HepG2 (cell line): ENCODE data around the gene TRAP1. TPM values are rescaled to one million over a fixed set of nuclear protein-coding genes. Genes with fewer than 3 reads are reported as not detected.
A peak's percentile ranks its signal among the peaks of the same experiment; 100 is the strongest.

Source experiments
- ATAC-seq: fragments of 200-7000 bp; cut with Tn5 transposase; 3 replicates; pipeline ENCODE4 v1.9.1; 2020; ENCODE audit warnings: mild to moderate bottlenecking, moderate library complexity
- BruUV-seq: library from RNA; stranded (reverse); fragments of 400-500 nt; replicated peaks from 2 replicates; lab custom pipeline; 2021; lab: Mats Ljungman, UMichigan
- CTCF ChIA-PET: fragments of 300-600 bp; formaldehyde crosslinking; extraction: SDS; loops from one replicate; lab custom pipeline; 2021; ENCODE audit warnings: low total read pairs, inconsistent platforms, low intra/inter-chr PET ratio; lab: Yijun Ruan, JAX
- POLR2A ChIA-PET: fragments of 350-600 bp; sonication (Branson Sonifier 250); formaldehyde crosslinking; loops from one replicate; lab custom pipeline; 2020; ENCODE audit warnings: antibody characterized with exemption, inconsistent platforms; lab: Yijun Ruan, JAX
- DNase-seq: peaks from one replicate; pipeline ENCODE4 v3.0.0-alpha.2; 2015; ENCODE audit warnings: low spot score
- FAIRE-seq: peaks from 3 replicates; lab custom pipeline; 2011; peaks lifted over from hg19 to GRCh38; lab: Jason Lieb, UNC
- H2AFZ ChIP-seq: one replicate; pipeline ENCODE4 v1.6.1; 2011; ENCODE audit warnings: low read length, inconsistent platforms
- H3K27ac ChIP-seq: fragments of 300-600 bp; 3 replicates; pipeline ENCODE4 v1.8.0; 2011; ENCODE audit warnings: mixed run types, mild to moderate bottlenecking, mixed read lengths, low read length, inconsistent platforms; ENCODE audit not compliant: insufficient read depth; ENCODE audit errors: extremely low read length
- H3K27me3 ChIP-seq, 2 experiments: fragments of 200-600 bp in 1 of 2; 2 replicates in 1 of 2; 3 replicates in 1 of 2; pipeline versions ENCODE4 v1.6.0 to v1.8.0; 2011; ENCODE audit warnings: low read length in 2 of 2, mild to moderate bottlenecking in 2 of 2, moderate library complexity in 2 of 2, inconsistent platforms in 1 of 2; ENCODE audit not compliant: insufficient read depth in 2 of 2, control insufficient read depth in 1 of 2
- H3K36me3 ChIP-seq, 2 experiments: fragments of 200-600 bp in 1 of 2; replicated peaks in 1 of 2; 2 replicates in 1 of 2; 3 replicates in 1 of 2; pipeline versions ENCODE4 v1.5.1 to v1.8.0; 2011; ENCODE audit warnings: low read length in 2 of 2, inconsistent platforms in 1 of 2; ENCODE audit not compliant: insufficient read depth in 2 of 2, control insufficient read depth in 1 of 2
- H3K4me1 ChIP-seq: 2 replicates; pipeline ENCODE4 v1.5.1; 2012; ENCODE audit warnings: low read length, inconsistent platforms; ENCODE audit not compliant: insufficient read depth
- H3K4me2 ChIP-seq: 2 replicates; pipeline ENCODE4 v1.6.0; 2011; ENCODE audit warnings: low read depth, low read length, inconsistent platforms
- H3K4me3 ChIP-seq, 3 experiments: fragments of 200-600 bp in 1 of 3; sonication (generic), shearing (Covaris generic) in 1 of 3; replicated peaks in 1 of 3; 2 replicates each; pipeline ENCODE4 v1.5.1; 2011 to 2016; ENCODE audit warnings: low read length in 3 of 3, inconsistent platforms in 2 of 3, low read depth in 2 of 3, mild to moderate bottlenecking in 2 of 3, control low read depth in 1 of 3, mixed read lengths in 1 of 3; ENCODE audit not compliant: insufficient read depth in 1 of 3
- H3K79me2 ChIP-seq: one replicate; pipeline ENCODE4 v1.6.1; 2011; ENCODE audit warnings: low read length, inconsistent platforms; ENCODE audit not compliant: insufficient read depth
- H3K9ac ChIP-seq: 2 replicates; pipeline ENCODE4 v1.6.0; 2011; ENCODE audit warnings: mild to moderate bottlenecking, low read depth, low read length, inconsistent platforms; ENCODE audit not compliant: insufficient read depth
- H3K9me3 ChIP-seq: 2 replicates; pipeline ENCODE4 v1.5.1; 2012; ENCODE audit warnings: mild to moderate bottlenecking, low read length
- H4K20me1 ChIP-seq: 2 replicates; pipeline ENCODE4 v1.6.0; 2011; ENCODE audit warnings: inconsistent platforms, mild to moderate bottlenecking, low read length, moderate library complexity; ENCODE audit not compliant: insufficient read depth
- CREB1 ChIP-seq, 2 experiments: fragments of 450-650 bp in 1 of 2; IDR thresholded peaks; 2 replicates each; pipeline ENCODE4 v1.6.1; 2016 to 2017; ENCODE audit warnings: control low read depth in 1 of 2, mild to moderate bottlenecking in 1 of 2, missing compliant biosample characterization in 1 of 2, missing genetic modification characterization in 1 of 2
- DBP ChIP-seq: sonication (generic); formaldehyde crosslinking; IDR thresholded peaks from 2 replicates; pipeline ENCODE4 v1.4.0; 2020; ENCODE audit warnings: missing genetic modification reagents; ENCODE audit errors: not compliant biosample characterization
- GRHL1 ChIP-seq: sonication (generic); formaldehyde crosslinking; conservative IDR thresholded peaks from 2 replicates; pipeline ENCODE4 v1.8.0; 2022; ENCODE audit warnings: missing genetic modification reagents
- SMAD9 ChIP-seq: sonication (generic); formaldehyde crosslinking; IDR thresholded peaks from 2 replicates; pipeline ENCODE4 v1.5.1; 2020; ENCODE audit warnings: mild to moderate bottlenecking, missing genetic modification reagents
- TCF12 ChIP-seq, 2 experiments: fragments of 450-650 bp in 1 of 2; sonication (generic) in 1 of 2; formaldehyde crosslinking in 1 of 2; IDR thresholded peaks; 2 replicates each; pipeline versions ENCODE4 v1.6.1 to v1.8.0; 2017 to 2022; ENCODE audit warnings: antibody characterized with exemption in 1 of 2, mild to moderate bottlenecking in 1 of 2, missing genetic modification reagents in 1 of 2, moderate library complexity in 1 of 2
- TCF7L2 ChIP-seq: IDR thresholded peaks from 2 replicates; pipeline ENCODE4 v1.6.1; 2011; ENCODE audit warnings: mild to moderate bottlenecking, low read depth, low read length, moderate library complexity
- TIGD3 ChIP-seq: sonication (generic); formaldehyde crosslinking; IDR thresholded peaks from 2 replicates; pipeline ENCODE4 v1.5.1; 2020; ENCODE audit warnings: mild to moderate bottlenecking, missing genetic modification reagents, borderline replicate concordance
- TMF1 ChIP-seq: sonication (generic); formaldehyde crosslinking; IDR thresholded peaks from 2 replicates; pipeline ENCODE4 v1.8.1; 2022; ENCODE audit warnings: low read depth, missing genetic modification reagents
- ZNF124 ChIP-seq: sonication (generic); formaldehyde crosslinking; IDR thresholded peaks from 2 replicates; pipeline ENCODE4 v1.4.0; 2020; ENCODE audit warnings: missing genetic modification reagents
- ZNF138 ChIP-seq: sonication (generic); formaldehyde crosslinking; IDR thresholded peaks from 2 replicates; pipeline ENCODE4 v1.5.0; 2020; ENCODE audit warnings: mild to moderate bottlenecking, low read depth, missing genetic modification reagents
- ZNF274 ChIP-seq: sonication (generic); formaldehyde crosslinking; IDR thresholded peaks from 2 replicates; pipeline ENCODE4 v1.5.1; 2020; ENCODE audit warnings: mild to moderate bottlenecking, missing genetic modification reagents
- ZNF430 ChIP-seq: sonication (generic); formaldehyde crosslinking; IDR thresholded peaks from 2 replicates; pipeline ENCODE4 v1.9.0; 2021; ENCODE audit warnings: mild to moderate bottlenecking, missing genetic modification reagents
- ZNF512B ChIP-seq: sonication (generic); formaldehyde crosslinking; IDR thresholded peaks from 2 replicates; pipeline ENCODE4 v1.5.1; 2020; ENCODE audit warnings: missing genetic modification reagents, mild to moderate bottlenecking, borderline replicate concordance
- ZNF737 ChIP-seq: sonication (generic); formaldehyde crosslinking; IDR thresholded peaks from 2 replicates; pipeline ENCODE4 v1.5.0; 2020; ENCODE audit warnings: missing genetic modification reagents, mild to moderate bottlenecking, borderline replicate concordance
- WGBS: methylation state at CpG from one replicate; pipeline ENCODE4 v1.1.6; 2017; ENCODE audit warnings: low lambda C conversion rate; 5-methylcytosine and 5-hydroxymethylcytosine counted together
- in situ Hi-C: cut with HindIII; loops from 2 replicates; pipeline ENCODE4 v1.10.0; 2017; ENCODE audit warnings: low pct_unique_long_range_greater_than_20kb; ENCODE audit not compliant: extremely low pct_ligation_motif_present
- intact Hi-C: fragments of 100-400 bp; cut with micrococcal nuclease; formaldehyde crosslinking; loops from one replicate; pipeline ENCODE4 v1.10.0; 2022; ENCODE audit not compliant: unreplicated experiment
- polyA plus RNA-seq, 8 experiments: library from polyadenylated mRNA; depleted of rRNA in 3 of 8; stranded (reverse) in 7 of 8; unstranded in 1 of 8; fragments of >200 nt; fragmentation: Illumina TruSeq in 4 of 8; extraction: Trizol in 4 of 8; gene quantifications; 2 replicates each; pipeline versions ENCODE4 v1.2.1 to v1.2.3, GENCODE V29; 2011 to 2016; ENCODE audit warnings: low read depth in 4 of 8, missing spikeins in 1 of 8, mixed read lengths in 1 of 8; ENCODE audit not compliant: insufficient read depth in 1 of 8
- total RNA-seq, 5 experiments: library from RNA; depleted of rRNA; stranded (reverse); fragments of >200 nt; fragmentation: Illumina TruSeq; extraction: Trizol; gene quantifications; 2 replicates each; pipeline ENCODE4 v1.2.3, GENCODE V29; 2016; ENCODE audit warnings: low read depth in 1 of 5

Gene TRAP1
- total and polyA plus RNA-seq, 2 of the 13 experiments (the other 11 are each of a cell fraction or from before 2014, with no cell fraction given), result 127 to 240 TPM

GRCh38 chr16:3650631-3651265, 66.6 kb downstream of the TRAP1 start (continued):
- TF ChIP-seq ZNF512B (CRISPR knock-in tag), result no peak
- no peak for TF ChIP-seq SMAD9 (CRISPR knock-in tag)

- CTCF ChIA-PET, result no interaction called here
- TF ChIP-seq GRHL1 (CRISPR knock-in tag), result no peak
- no peak for TF ChIP-seq ZNF124 (CRISPR knock-in tag)
- no peak for TF ChIP-seq ZNF274
- TF ChIP-seq TIGD3 (CRISPR knock-in tag), result no peak
- no peak for TF ChIP-seq DBP
- TF ChIP-seq ZNF737, result no peak
- TF ChIP-seq TMF1 (CRISPR knock-in tag), result no peak
- TF ChIP-seq TCF7L2, result no peak
- no peak for TF ChIP-seq TCF12 (IDR thresholded peaks at IDR 0.05)
- TF ChIP-seq TCF12 (CRISPR knock-in tag; IDR thresholded peaks at IDR 0.05), result no peak
- TF ChIP-seq ZNF430, result no peak
- no peak for TF ChIP-seq ZNF138 (CRISPR knock-in tag)
- TF ChIP-seq CREB1 (IDR thresholded peaks at IDR 0.05), result no peak
- TF ChIP-seq CREB1 (CRISPR knock-in tag; IDR thresholded peaks at IDR 0.05), result no peak
Measured at GRCh38 chr16:3646348-3646920, 70.9 kb downstream of the TRAP1 start.

More at GRCh38 chr16:3646348-3646920, 70.9 kb downstream of the TRAP1 start:
- in situ Hi-C loops, result no loop called here
- H3K79me2 ChIP-seq, result no peaks in the 10 kb centered on the region
- H3K9ac ChIP-seq, result no peak overlapping the region
- peak overlapping the region in 1 of 3 experiments; percentile 21; a peak in 1 of 6 replicates for H3K4me3 ChIP-seq
- H3K27ac ChIP-seq, result peak overlapping the region; percentile 62
- 47% methylated on average over 15 of the region's 15 CpGs for WGBS
- no peaks in the 10 kb centered on the region for H3K9me3 ChIP-seq
- peaks cover 2% of the 10 kb centered on the region in 2 experiments; a peak in 2 of 5 replicates for H3K36me3 ChIP-seq
- ATAC-seq, result peak; percentile 87
- no peaks in the 10 kb centered on the region for H3K27me3 ChIP-seq
- peak; percentile 84 for DNase-seq
- H4K20me1 ChIP-seq, result no peaks in the 10 kb centered on the region
- no TSS peak for BruUV-seq
- peak overlapping the region; percentile 67 for H3K4me2 ChIP-seq
- peak; percentile 47 for FAIRE-seq
- peaks cover 28% of the 10 kb centered on the region for H3K4me1 ChIP-seq
- intact Hi-C loops, result no loop called here
- H2AFZ ChIP-seq, result no peak overlapping the region
- POLR2A ChIA-PET, result interaction anchor here (0.8 to 1.9 kb wide), 4 partner anchors 9 to 468 kb away, joined by 3 to 9 read pairs (median 4); partner anchors contain the start of gene SLX4
